Pancreas (tissue), 10 donors: ENCODE results near the gene LIPI. TPM values are rescaled to one million over a fixed set of nuclear protein-coding genes. Genes with fewer than 3 reads are reported as not detected.

ENCODE experiments used
- ATAC-seq, 4 donors: fragments of 200-7000 bp; cut with Tn5 transposase; one replicate each; pipeline versions ENCODE4 v1.8.0 to v1.9.1; 2020; ENCODE audit warnings: mild to moderate bottlenecking in 4 of 4, moderate library complexity in 4 of 4
- DNase-seq, 6 donors: peaks; one replicate each; pipeline ENCODE4 v3.0.0-alpha.2; 2020
- FAIRE-seq: peaks from 2 replicates; lab custom pipeline; 2012; peaks lifted over from hg19 to GRCh38; lab: Jason Lieb, UNC
- H3K27ac ChIP-seq, 4 donors: fragments of 200-600 bp; sonication (generic); 1 replicate in 3 of 4; 2 replicates in 1 of 4; pipeline versions ENCODE4 v1.5.0 to v1.8.0; 2020
- H3K27me3 ChIP-seq, 4 donors: fragments of 200-600 bp; one replicate each; pipeline ENCODE4 v1.8.0; 2021
- H3K36me3 ChIP-seq, 3 donors: fragments of 200-600 bp; sonication (generic) in 1 of 3; one replicate each; pipeline versions ENCODE4 v1.5.0 to v1.8.0; 2020 to 2021
- H3K4me1 ChIP-seq, 3 donors: fragments of 200-600 bp; one replicate each; pipeline ENCODE4 v1.8.0; 2021
- H3K4me3 ChIP-seq, 4 donors: fragments of 200-600 bp; sonication (generic) in 2 of 4; one replicate each; pipeline versions ENCODE4 v1.5.0 to v1.8.0; 2020 to 2021
- H3K9me3 ChIP-seq, 4 donors: fragments of 200-600 bp; one replicate each; pipeline ENCODE4 v1.8.0; 2021
- CTCF ChIP-seq, 4 donors: fragments of 200-600 bp; sonication (generic) in 3 of 4; IDR thresholded peaks; one replicate each; pipeline versions ENCODE4 v1.5.0 to v1.8.0; 2021; ENCODE audit warnings: antibody characterized with exemption in 4 of 4
- WGBS, 2 donors: extraction: QIAGEN DNeasy Blood & Tissue Kit; methylation state at CpG; one replicate each; pipeline ENCODE4 v1.1.7; 2013; 5-methylcytosine and 5-hydroxymethylcytosine counted together
- intact Hi-C, 3 donors: fragments of 100-400 bp; cut with DNase I; formaldehyde crosslinking; loops; one replicate each; pipeline versions ENCODE4 v1.11.1 to v1.14.2; 2022
- polyA plus RNA-seq, 2 donors: library from polyadenylated mRNA; stranded (reverse); fragments of 200-250 nt; gene quantifications; one replicate each; pipeline ENCODE4 v1.2.3, GENCODE V29; 2013
- total RNA-seq, 6 donors: library from RNA; stranded (reverse); fragmentation: NEBNext Ultra II Directional in 4 of 6; extraction: Animal tissue kit (Norgen Biotek cat#: 25700) in 4 of 6; gene quantifications; one replicate each; pipeline versions ENCODE4 v1.2.1 to v1.2.4, GENCODE V29; 2021 to 2023
- donor health status: healthy with polysubstance abuse.
- donor health status: DM: no; HTN: no; CAD: no; lungs with moderate emphysema.
- donor health status: DM: no; HTN: no; CAD: no.
- donor health status: control.
- donor health status: control.
- donor health status: Bipolar disorder and iron deficiency.
- donor health status: DM: yes; HTN: yes; CAD: no.
- donor health status: DM: no; HTN: no; CAD: no.
- donor health status: DM: no; HTN: no; CAD: no.
- donor health status: DM: yes; HTN: yes; CAD: no.

The LIPI gene
- total and polyA plus RNA-seq, 8 donors = not detected

- no peak for TF ChIP-seq CTCF (IDR thresholded peaks at IDR 0.05)
- FAIRE-seq = no peak
- no peak for DNase-seq
- Histone ChIP-seq H3K36me3 (no peaks in the 10 kb centered on the region), H3K27ac (no peak overlapping the region), H3K27me3 (peaks cover 0 to 3% (median 0%) of the 10 kb centered on the region in 4 donors), H3K4me1 (no peaks in the 10 kb centered on the region), H3K9me3 (no peaks in the 10 kb centered on the region), H3K4me3 (no peak overlapping the region)
- 42 to 45% methylated on average over 3 of the region's 3 CpGs for WGBS, 2 donors
- no peak for ATAC-seq
- intact Hi-C loops = no loop called here
Observed at GRCh38 chr21:14236180-14236579, 25.4 kb upstream of the LIPI start.

GRCh38 chr21:14235101-14235500 lies 24.3 kb upstream of the LIPI start:
- 64 to 76% methylated on average over 5 of the region's 5 CpGs for WGBS, 2 donors
- TF ChIP-seq CTCF (IDR thresholded peaks at IDR 0.05) = no peak
- Histone ChIP-seq H3K4me1 (no peaks in the 10 kb centered on the region), H3K36me3 (no peaks in the 10 kb centered on the region), H3K4me3 (no peak overlapping the region), H3K27ac (no peak overlapping the region), H3K27me3 (peaks cover 0 to 3% (median 0%) of the 10 kb centered on the region in 4 donors), H3K9me3 (no peaks in the 10 kb centered on the region)
- ATAC-seq = no peak
- no peak for DNase-seq
- intact Hi-C loops = no loop called here
- FAIRE-seq = no peak

GRCh38 chr21:14229399-14229798 lies 18.6 kb upstream of the LIPI start:
- Histone ChIP-seq H3K27ac (no peak overlapping the region), H3K4me3 (no peak overlapping the region), H3K4me1 (no peaks in the 10 kb centered on the region), H3K27me3 (no peaks in the 10 kb centered on the region), H3K9me3 (no peaks in the 10 kb centered on the region), H3K36me3 (no peaks in the 10 kb centered on the region)
- intact Hi-C loops = no loop called here
- ATAC-seq (no peak), DNase-seq (no peak), FAIRE-seq (no peak)
- no peak for TF ChIP-seq CTCF (IDR thresholded peaks at IDR 0.05)
- 48 to 64% methylated on average over 1 of the region's 1 CpG for WGBS, 2 donors

GRCh38 chr21:14223365-14223764 lies 12.6 kb upstream of the LIPI start:
- 97% methylated on average over 1 of the region's 1 CpG for WGBS, 2 donors
- no peak for TF ChIP-seq CTCF (IDR thresholded peaks at IDR 0.05)
- H3K9me3 ChIP-seq = no peaks in the 10 kb centered on the region
- no peaks in the 10 kb centered on the region for H3K36me3 ChIP-seq
- H3K4me1 ChIP-seq = no peaks in the 10 kb centered on the region
- FAIRE-seq = no peak
- DNase-seq = no peak
- H3K27me3 ChIP-seq = no peaks in the 10 kb centered on the region
- no peak overlapping the region for H3K4me3 ChIP-seq
- intact Hi-C loops = no loop called here
- no peak overlapping the region for H3K27ac ChIP-seq
- ATAC-seq = no peak

GRCh38 chr21:14215971-14216641 lies 5.4 kb upstream of the LIPI start, which contains the start of gene RBM11:
TSS of gene RBM11 (plus strand) at chr21:14216157. CDS start at chr21:14216187, 30 bp downstream.
- intact Hi-C loops = no loop called here
- Histone ChIP-seq H3K27me3 (peaks cover 0 to 5% (median 0%) of the 10 kb centered on the region in 4 donors), H3K27ac (peak within 1 kb of the TSS in 1 of 4 donors; percentile 13), H3K9me3 (no peaks in the 10 kb centered on the region), H3K4me1 (no peaks in the 10 kb centered on the region), H3K4me3 (peak within 1 kb of the TSS; percentile 51 to 74 (median 63)), H3K36me3 (no peaks in the 10 kb centered on the region)
- FAIRE-seq (no peak), DNase-seq (peak; percentile 65 to 91 (median 80)), ATAC-seq (peak; percentile 99 to 100 (median 100))
- TF ChIP-seq CTCF (IDR thresholded peaks at IDR 0.05) = no peak
- WGBS, 2 donors = 1% methylated on average over 55 of the region's 55 CpGs
